PC-9 (cell line): ENCODE data around the gene TNFAIP3.

ENCODE experiments used
- EZH2 ChIP-seq: fragments of 200-600 bp; sonication (generic); IDR thresholded peaks from 2 replicates; pipeline ENCODE4 v1.8.0; 2017; ENCODE audit warnings: antibody characterized with exemption, low read depth
- TF ChIP-seq, protein P1 (sequence below): fragments of 200-600 bp; sonication (generic); conservative IDR thresholded peaks from 2 replicates; pipeline ENCODE4 v1.6.1; 2017; ENCODE audit warnings: mixed run types, antibody characterized with exemption, mild to moderate bottlenecking, moderate library complexity

DNA sequence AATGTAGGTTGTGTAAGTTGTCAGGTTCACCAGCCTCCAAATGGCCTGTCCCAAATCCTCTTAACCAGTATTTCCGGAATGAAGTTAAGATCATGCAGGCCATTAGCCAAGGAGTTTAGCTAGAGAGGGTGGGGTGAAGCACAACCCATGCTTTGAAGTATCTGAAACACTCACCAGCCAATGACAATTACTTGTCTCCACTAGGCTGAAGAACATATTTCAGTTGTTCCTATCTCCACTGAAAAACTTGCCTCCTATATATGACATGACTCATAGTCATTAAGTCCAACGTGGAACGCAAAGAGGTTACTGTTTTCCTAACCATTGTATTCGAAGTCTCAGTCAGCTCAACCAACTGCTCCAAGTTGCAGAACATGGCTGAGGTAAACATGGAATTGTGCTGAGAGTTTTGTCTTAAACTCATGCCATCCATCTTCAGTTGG is 37.4 kb upstream of the TNFAIP3 start:
- TF ChIP-seq, protein P1, sequence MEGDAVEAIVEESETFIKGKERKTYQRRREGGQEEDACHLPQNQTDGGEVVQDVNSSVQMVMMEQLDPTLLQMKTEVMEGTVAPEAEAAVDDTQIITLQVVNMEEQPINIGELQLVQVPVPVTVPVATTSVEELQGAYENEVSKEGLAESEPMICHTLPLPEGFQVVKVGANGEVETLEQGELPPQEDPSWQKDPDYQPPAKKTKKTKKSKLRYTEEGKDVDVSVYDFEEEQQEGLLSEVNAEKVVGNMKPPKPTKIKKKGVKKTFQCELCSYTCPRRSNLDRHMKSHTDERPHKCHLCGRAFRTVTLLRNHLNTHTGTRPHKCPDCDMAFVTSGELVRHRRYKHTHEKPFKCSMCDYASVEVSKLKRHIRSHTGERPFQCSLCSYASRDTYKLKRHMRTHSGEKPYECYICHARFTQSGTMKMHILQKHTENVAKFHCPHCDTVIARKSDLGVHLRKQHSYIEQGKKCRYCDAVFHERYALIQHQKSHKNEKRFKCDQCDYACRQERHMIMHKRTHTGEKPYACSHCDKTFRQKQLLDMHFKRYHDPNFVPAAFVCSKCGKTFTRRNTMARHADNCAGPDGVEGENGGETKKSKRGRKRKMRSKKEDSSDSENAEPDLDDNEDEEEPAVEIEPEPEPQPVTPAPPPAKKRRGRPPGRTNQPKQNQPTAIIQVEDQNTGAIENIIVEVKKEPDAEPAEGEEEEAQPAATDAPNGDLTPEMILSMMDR = no peak
- no peak for TF ChIP-seq EZH2
